GM18951 (cell line): Measurements from ENCODE around the gene MAPK4.
"Not testable (repeated sequence)": the region's sequence is repeated elsewhere in the genome, so short reads cannot be mapped to it uniquely, and the experiment has no call there.

Experiments
- POLR2A ChIP-seq: IDR thresholded peaks from 4 replicates; pipeline ENCODE4 v1.6.1; 2011; ENCODE audit warnings: mild to moderate bottlenecking; ENCODE audit not compliant: insufficient read length, insufficient read depth; ENCODE audit errors: extremely low read depth
- in situ Hi-C: fragments of 300-500 bp; cut with MboI; formaldehyde crosslinking; loops from one replicate; pipeline ENCODE4 v1.12.0; 2022; ENCODE audit warnings: low sequenced_read_pairs, mixed read lengths, inconsistent platforms; ENCODE audit not compliant: unreplicated experiment

Gene MAPK4

DNA sequence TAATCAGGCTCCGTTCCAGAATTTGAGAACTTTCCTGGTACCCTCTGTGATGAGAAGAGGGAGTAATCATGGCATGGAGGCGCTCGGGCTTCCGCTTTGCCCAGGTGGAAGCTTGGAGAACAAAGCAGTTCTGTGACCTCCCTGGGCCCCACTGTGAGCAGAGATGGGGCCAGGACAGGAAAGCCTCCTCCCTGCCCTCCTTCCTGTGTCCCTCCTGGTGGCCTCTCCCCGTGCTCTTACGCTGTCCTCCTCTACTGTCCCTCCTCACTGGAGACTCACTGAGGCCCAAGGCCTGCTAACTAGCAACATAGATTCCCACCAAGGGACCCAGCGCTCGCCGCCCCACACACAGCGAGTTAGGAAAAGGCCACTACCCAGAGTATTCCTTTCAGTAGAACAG, 119.8 kb downstream of the MAPK4 start:
- in situ Hi-C loops, result no loop called here
- no peak for TF ChIP-seq POLR2A

DNA sequence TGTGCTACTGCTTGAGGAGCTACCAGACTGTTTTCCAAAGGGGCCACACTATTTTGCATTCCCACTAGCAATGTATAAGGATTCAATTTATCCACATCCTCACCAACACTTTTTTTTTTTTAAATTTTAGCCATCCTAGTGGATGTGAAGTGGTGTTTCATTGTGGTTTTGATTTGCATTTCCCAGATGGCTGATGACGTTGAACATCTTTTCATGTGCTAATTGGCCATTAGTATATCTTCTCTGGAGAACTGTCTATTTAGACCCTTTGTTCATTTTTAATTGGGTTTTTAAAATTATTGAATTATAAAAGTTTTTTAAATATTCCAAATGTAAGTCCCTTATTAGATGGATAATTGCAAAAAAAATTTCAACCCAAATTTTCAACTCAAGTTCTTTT, 121.1 kb downstream of the MAPK4 start:
- TF ChIP-seq POLR2A, result no peak
- in situ Hi-C loops, result no loop called here

DNA sequence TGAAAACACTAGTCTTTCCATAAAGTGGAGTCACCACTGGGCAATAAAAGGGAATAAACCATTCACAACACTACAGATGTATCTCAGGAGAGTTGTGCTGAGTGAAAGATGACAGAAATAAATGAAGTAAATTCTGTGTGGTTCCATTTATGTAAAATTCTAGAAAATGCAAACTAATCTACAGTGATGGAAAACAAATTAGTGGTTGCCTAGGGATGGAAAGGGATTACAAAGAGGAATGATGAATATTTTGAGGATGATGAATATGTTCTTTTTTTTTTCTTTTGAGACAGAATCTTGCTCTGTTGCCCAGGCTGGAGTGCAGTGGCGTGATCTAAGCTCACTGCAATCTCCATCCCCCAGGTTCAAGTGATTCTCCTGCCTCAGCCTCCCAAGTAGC, 123.0 kb downstream of the MAPK4 start:
- in situ Hi-C loops, result no loop called here
- no peak for TF ChIP-seq POLR2A

DNA sequence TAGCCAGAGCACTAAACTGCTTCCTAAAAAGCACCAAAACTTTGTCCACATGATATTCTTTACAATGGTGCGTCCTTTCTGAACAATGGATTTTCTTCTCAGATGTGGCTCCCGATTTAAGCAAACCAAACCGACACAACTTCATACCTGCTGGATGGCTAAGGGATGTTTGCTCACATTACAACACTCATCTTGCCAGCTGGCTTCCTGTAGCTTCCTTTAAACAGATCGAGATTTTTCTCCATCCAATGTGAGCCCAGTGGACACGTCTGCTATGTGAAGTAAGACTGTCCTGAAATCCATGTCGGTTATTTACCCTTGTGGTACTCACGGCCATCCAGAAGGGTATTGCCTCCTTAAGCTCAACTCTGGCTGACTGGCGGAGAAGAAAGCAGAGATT, 126.5 kb downstream of the MAPK4 start:
- in situ Hi-C loops, result no loop called here
- no peak for TF ChIP-seq POLR2A

DNA sequence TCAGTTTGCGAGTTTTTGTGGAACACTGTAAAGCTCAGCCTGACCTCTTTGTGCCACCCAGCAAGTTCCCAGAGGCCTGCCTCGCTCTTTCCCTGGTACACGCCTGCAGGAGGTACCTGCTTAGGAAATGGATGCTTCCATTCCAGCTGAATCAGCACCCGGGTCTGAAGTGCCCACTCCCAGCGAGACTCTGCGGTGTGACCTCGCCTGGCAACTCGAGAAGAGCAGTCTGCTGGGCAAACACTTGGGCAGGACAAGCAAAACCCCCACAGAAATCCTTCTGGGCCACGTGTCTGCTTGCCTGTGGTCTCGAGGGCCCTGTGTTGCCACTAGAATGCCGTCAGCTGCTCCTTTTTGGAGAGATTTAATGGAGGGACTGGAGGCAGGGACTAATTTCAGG, 127.6 kb downstream of the MAPK4 start:
- in situ Hi-C loops, result no loop called here
- no peak for TF ChIP-seq POLR2A

- TF ChIP-seq POLR2A, result no peak
- in situ Hi-C loops, result no loop called here
Measured at GRCh38 chr18:50689578-50689977, 129.7 kb downstream of the MAPK4 start.

DNA sequence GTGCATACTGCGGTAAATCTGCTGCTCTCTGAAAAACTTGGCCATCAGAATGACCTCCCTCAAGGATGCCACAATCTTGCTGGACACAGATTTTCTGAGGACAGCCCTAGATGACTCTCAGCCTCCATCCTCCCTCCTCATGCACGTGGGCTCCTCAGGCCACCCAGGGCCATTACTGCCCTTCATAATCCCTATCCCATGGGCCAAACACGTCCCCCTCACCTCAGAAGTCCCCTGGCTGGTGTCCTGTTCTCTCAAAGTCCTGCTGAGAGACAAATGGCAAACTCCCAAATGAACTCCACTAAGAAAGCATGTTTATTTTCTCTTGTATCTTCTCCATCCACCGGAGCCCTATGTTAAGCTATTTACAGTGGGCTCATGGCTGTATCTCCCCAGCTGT, 134.3 kb downstream of the MAPK4 start:
- in situ Hi-C loops, result no loop called here
- no peak for TF ChIP-seq POLR2A

- no peak for TF ChIP-seq POLR2A
- in situ Hi-C loops, result no loop called here
Measured at GRCh38 chr18:50695431-50696176, 135.7 kb downstream of the MAPK4 start.

DNA sequence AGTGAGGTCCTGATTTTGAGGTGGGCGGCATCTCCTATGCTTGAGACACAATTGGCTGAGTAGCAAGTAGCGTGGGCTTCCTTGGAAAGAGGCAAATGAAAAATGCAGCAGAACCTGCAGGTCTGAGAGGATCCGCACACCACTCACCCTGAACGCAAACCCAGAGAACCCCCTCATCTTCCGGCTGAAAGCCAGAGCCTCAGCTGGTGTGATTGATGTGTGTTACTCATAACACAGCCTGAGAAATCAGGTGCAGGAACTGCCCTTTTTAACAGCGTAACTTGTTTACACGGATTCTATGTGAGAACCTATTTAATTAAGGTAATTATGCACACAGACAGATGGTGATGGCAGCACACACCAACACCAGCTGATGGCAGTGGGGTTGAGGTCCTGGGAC, 136.5 kb downstream of the MAPK4 start:
- TF ChIP-seq POLR2A, result no peak
- in situ Hi-C loops, result no loop called here

GRCh38 chr18:50696929-50697328, 137.0 kb downstream of the MAPK4 start:
- TF ChIP-seq POLR2A, result no peak
- in situ Hi-C loops, result no loop called here

DNA sequence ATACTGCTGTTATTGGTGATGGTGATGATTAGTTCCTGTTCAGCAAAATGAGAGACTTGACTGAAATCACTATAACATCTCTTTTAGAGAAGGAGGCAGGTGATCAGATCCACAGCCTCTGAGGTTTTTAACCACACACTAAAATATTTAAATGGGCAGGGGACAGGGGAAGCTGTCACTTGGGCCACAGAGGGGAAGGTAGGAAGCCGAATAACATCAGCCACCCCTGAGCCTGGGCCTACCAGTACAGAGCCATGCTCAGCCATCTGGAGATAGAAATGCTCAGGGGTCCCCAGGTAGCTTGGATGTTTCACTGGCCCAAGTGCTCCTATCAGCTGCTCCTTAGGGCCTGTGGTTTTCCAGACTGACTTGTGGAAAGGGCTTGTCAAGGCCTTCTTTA, 137.6 kb downstream of the MAPK4 start:
- no peak for TF ChIP-seq POLR2A
- in situ Hi-C loops, result no loop called here

- no peak for TF ChIP-seq POLR2A
- in situ Hi-C loops, result no loop called here
Measured at GRCh38 chr18:50700245-50701165, 140.6 kb downstream of the MAPK4 start.

DNA sequence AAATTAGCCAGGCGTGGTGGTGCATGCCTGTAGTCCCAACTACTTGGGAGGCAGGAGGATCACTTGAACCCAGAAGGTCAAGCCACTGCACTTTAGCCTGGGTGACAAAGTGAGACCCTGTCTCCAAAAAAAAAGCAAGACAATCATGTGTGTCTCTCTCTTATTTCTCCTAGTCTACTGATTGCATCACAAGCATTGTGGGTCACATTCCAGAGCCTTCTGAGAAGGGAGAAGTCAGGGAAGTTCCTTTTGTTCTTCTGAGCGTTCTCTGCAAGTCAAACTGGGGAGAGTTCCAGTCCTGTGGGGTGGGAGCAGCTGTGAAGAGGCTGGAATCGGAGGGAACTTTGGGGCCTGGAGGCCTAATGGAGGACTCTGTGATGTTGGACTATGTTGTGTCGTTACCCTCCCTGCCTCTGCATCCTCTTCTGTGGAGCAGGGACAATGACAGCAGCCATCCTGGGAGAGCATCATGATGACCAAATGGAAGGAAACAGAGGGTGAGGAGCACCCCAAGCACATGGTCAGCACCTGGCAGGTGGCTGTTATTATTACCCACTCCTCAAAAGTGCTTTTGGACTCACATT, 144.6 kb downstream of the MAPK4 start:
- in situ Hi-C loops, result no loop called here
- TF ChIP-seq POLR2A, result no peak

DNA sequence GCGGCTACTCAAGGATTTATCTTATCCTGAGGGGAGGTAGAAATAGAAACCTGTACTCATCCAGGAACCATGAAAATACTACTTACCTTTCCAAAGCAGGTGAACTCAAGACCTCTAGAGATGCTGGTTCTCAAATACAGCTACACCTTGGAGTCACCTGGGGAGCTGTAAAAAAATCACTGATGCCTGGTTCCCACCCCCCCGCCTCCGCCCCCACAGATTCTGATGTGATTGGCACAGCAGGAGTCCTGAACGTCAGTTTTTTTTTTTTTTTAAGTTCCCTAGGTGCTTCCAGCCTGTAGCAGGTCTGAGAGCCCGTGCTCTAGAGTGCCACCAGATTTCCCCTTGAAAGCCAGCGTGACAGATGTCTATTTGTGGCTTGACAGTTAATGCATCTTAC, 146.3 kb downstream of the MAPK4 start:
- TF ChIP-seq POLR2A, result no peak
- in situ Hi-C loops, result no loop called here

DNA sequence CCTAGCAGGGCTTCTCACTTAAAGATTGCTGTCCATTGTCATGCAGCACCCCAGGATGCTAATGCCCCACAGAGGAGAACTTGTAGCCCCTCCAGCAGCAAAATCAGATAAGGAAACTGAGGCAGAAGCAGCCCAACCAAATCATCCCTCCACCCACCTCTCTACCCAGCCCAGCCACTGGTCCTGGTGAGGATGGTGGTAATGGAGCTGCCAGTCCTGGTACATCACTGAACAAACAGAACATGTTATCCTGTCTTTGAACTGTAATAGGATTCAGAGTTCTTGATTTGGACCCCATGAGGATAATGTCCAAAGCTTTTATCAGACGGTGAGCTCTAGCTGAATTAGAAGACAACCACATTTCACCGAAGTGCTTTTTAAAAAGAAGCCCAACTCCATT, 146.8 kb downstream of the MAPK4 start:
- no peak for TF ChIP-seq POLR2A
- in situ Hi-C loops, result no loop called here

GRCh38 chr18:50707297-50707696, 147.4 kb downstream of the MAPK4 start:
- in situ Hi-C loops, result not testable (repeated sequence)
